K562 (cell line): ENCODE measurements around the gene PACS1. TPM values are rescaled to one million over a fixed set of nuclear protein-coding genes. Genes with fewer than 3 reads are reported as not detected.

Experiments
- ARID2 ChIP-seq: fragments of 450-650 bp; IDR thresholded peaks from 2 replicates; pipeline ENCODE4 v1.6.1; 2017; ENCODE audit warnings: antibody characterized with exemption, mild to moderate bottlenecking
- BMI1 ChIP-seq: fragments of 150-350 bp; IDR thresholded peaks from 2 replicates; pipeline ENCODE4 v1.6.1; 2014; ENCODE audit warnings: low read length
- COPS2 ChIP-seq: fragments of 450-650 bp; conservative IDR thresholded peaks from 2 replicates; pipeline ENCODE4 v1.6.1; 2016; ENCODE audit warnings: mild to moderate bottlenecking, moderate library complexity
- HCFC1 ChIP-seq: IDR thresholded peaks from 2 replicates; pipeline ENCODE4 v1.6.1; 2012; ENCODE audit warnings: low read depth, low read length, improper control_type of control experiment
- KDM5B ChIP-seq: fragments of 200-600 bp; sonication (generic); IDR thresholded peaks from 2 replicates; pipeline ENCODE4 v1.6.1; 2012; ENCODE audit warnings: low read depth, mild to moderate bottlenecking, moderate library complexity, low read length, control low read depth, inconsistent platforms; ENCODE audit not compliant: insufficient replicate concordance
- MAZ ChIP-seq, 2 experiments: fragments of 450-650 bp in 1 of 2; sonication (generic) in 1 of 2; formaldehyde crosslinking; IDR thresholded peaks in 1 of 2; conservative IDR thresholded peaks in 1 of 2; 2 replicates each; pipeline versions ENCODE4 v1.4.0 to v1.5.0; 2020; ENCODE audit warnings: mild to moderate bottlenecking in 1 of 2, missing genetic modification reagents in 1 of 2
- MYC ChIP-seq, 2 experiments: fragments of 250-450 bp in 1 of 2; sonication (Bioruptor Pico) in 1 of 2; IDR thresholded peaks; 2 replicates each; pipeline versions ENCODE4 v1.5.1 to v1.6.1; 2012 to 2021; ENCODE audit warnings: low read depth in 2 of 2, borderline replicate concordance in 1 of 2, improper control_type of control experiment in 1 of 2, low read length in 1 of 2, mild to moderate bottlenecking in 1 of 2, moderate library complexity in 1 of 2
- MYNN ChIP-seq, 2 experiments: sonication (generic); formaldehyde crosslinking in 1 of 2; IDR thresholded peaks; 2 replicates each; pipeline versions ENCODE4 v1.5.0 to v1.6.1; 2016 to 2020; ENCODE audit warnings: antibody characterized with exemption in 1 of 2, missing genetic modification reagents in 1 of 2
- PHB2 ChIP-seq: fragments of 450-650 bp; IDR thresholded peaks from 2 replicates; pipeline ENCODE4 v1.6.1; 2017; ENCODE audit warnings: low read depth
- POLR2AphosphoS2 ChIP-seq: IDR thresholded peaks from 2 replicates; pipeline ENCODE4 v1.6.1; 2012; ENCODE audit warnings: low read length, improper control_type of control experiment
- SMC3 ChIP-seq: conservative IDR thresholded peaks from 2 replicates; pipeline ENCODE4 v1.6.1; 2011; ENCODE audit warnings: low read depth, low read length, improper control_type of control experiment; ENCODE audit not compliant: insufficient read depth
- TBL1XR1 ChIP-seq, 2 experiments: IDR thresholded peaks; 2 replicates each; pipeline ENCODE4 v1.6.1; 2012; ENCODE audit warnings: improper control_type of control experiment in 2 of 2, low read length in 2 of 2, mild to moderate bottlenecking in 1 of 2
- polyA plus RNA-seq, 8 experiments: library from polyadenylated mRNA; depleted of rRNA in 4 of 8; stranded (reverse) in 5 of 8; unstranded in 3 of 8; fragments of >200 nt; fragmentation: Nextera tagmentation in 2 of 8; fragmentation: Illumina TruSeq in 1 of 8; extraction: Ambion mirVana in 2 of 8; extraction: Trizol in 1 of 8; gene quantifications; 2 replicates each; pipeline versions ENCODE4 v1.2.1 to v1.2.3, GENCODE V29; 2011 to 2014; ENCODE audit warnings: inconsistent platforms in 1 of 8, missing spikeins in 1 of 8
- total RNA-seq, 7 experiments: library from RNA; depleted of rRNA in 6 of 7; stranded (reverse); fragments of >200 nt in 6 of 7; fragmentation: Illumina TruSeq in 2 of 7; extraction: Trizol in 2 of 7; gene quantifications; 2 replicates each; pipeline versions ENCODE4 v1.2.1 to v1.2.3, GENCODE V29; 2011 to 2021; ENCODE audit warnings: low replicate concordance in 1 of 7
- TF ChIP-seq, protein P1 (sequence below): sonication (generic); formaldehyde crosslinking; IDR thresholded peaks from 2 replicates; pipeline ENCODE4 v1.8.1; 2023; ENCODE audit warnings: mild to moderate bottlenecking, missing genetic modification reagents
- TF ChIP-seq, protein P2 (sequence below): fragments of 450-650 bp; IDR thresholded peaks from 2 replicates; pipeline ENCODE4 v1.6.1; 2016; ENCODE audit warnings: low read depth, mild to moderate bottlenecking, moderate library complexity
- TF ChIP-seq, protein P3 (sequence below): sonication (generic); formaldehyde crosslinking; IDR thresholded peaks from 2 replicates; pipeline ENCODE4 v1.9.0; 2022; ENCODE audit warnings: mild to moderate bottlenecking, missing genetic modification reagents
- TF ChIP-seq, protein P4 (sequence below): fragments of 450-650 bp; IDR thresholded peaks from 2 replicates; pipeline ENCODE4 v1.7.1; 2018; ENCODE audit warnings: mild to moderate bottlenecking, low read depth; ENCODE audit not compliant: partially characterized antibody
- TF ChIP-seq, protein P5 (sequence below): IDR thresholded peaks from 2 replicates; pipeline ENCODE4 v1.6.1; 2011; ENCODE audit warnings: borderline replicate concordance, low read depth, mild to moderate bottlenecking, moderate library complexity, low read length; ENCODE audit not compliant: insufficient read depth, poor library complexity, severe bottlenecking

The PACS1 gene
- total and polyA plus RNA-seq, 9 of the 15 experiments (the other 6 are each of a cell fraction or from before 2014, with no cell fraction given) = 0.34 to 28.1 (median 8.5) TPM

DNA sequence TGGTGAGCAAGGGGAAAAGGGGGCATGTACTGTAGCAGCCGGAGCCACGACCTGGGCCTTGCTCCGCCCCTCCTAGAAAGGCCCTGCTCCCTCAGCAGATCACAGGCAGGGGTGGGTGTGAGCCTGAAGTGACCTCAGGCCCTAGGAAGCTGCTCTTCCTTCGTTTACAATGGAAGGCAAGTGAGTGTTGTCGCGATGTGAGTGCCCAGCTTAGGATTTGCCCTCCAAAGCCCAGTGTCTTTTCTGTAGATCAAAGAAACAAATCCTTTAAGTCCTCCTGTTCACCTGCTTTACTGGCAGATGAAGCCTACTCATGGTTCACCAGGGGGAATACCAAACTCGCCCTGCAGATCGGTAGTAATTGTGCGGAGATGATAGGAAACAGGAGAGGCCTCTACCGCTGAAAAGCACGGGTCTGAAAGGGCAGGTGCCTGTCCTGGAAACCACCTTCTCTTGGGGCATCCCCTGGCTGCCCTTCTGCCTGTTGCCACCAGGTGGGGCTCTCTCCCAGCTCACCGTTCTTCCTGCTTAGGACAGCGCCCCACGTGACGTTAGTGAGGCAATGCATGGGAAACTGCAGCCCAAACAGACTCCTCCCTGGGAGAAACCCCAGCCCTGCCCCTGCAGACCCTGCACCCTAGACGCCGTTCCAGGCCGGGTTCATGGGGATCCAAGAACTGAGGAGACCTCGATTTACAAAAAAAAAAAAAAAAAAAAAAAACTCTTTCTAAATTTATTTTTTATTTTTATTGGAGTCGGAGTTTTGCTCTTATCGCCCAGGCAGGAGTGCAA lies 152.5 kb downstream of the PACS1 start (continued):
- TF ChIP-seq, protein P1, sequence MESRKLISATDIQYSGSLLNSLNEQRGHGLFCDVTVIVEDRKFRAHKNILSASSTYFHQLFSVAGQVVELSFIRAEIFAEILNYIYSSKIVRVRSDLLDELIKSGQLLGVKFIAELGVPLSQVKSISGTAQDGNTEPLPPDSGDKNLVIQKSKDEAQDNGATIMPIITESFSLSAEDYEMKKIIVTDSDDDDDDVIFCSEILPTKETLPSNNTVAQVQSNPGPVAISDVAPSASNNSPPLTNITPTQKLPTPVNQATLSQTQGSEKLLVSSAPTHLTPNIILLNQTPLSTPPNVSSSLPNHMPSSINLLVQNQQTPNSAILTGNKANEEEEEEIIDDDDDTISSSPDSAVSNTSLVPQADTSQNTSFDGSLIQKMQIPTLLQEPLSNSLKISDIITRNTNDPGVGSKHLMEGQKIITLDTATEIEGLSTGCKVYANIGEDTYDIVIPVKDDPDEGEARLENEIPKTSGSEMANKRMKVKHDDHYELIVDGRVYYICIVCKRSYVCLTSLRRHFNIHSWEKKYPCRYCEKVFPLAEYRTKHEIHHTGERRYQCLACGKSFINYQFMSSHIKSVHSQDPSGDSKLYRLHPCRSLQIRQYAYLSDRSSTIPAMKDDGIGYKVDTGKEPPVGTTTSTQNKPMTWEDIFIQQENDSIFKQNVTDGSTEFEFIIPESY (CRISPR knock-in tag) = 0 out of 2 replicates have a peak, but pooled peaks have one; percentile 25
- no peak for TF ChIP-seq KDM5B
- peak; percentile 71; the same call in 1 of the 2 replicates for TF ChIP-seq MYNN (IDR thresholded peaks at IDR 0.05)
- TF ChIP-seq MYNN (CRISPR knock-in tag; IDR thresholded peaks at IDR 0.05) = no peak
- TF ChIP-seq, protein P2, sequence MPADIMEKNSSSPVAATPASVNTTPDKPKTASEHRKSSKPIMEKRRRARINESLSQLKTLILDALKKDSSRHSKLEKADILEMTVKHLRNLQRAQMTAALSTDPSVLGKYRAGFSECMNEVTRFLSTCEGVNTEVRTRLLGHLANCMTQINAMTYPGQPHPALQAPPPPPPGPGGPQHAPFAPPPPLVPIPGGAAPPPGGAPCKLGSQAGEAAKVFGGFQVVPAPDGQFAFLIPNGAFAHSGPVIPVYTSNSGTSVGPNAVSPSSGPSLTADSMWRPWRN = no peak
- peak; percentile 85 for TF ChIP-seq MYC (IDR thresholded peaks at IDR 0.05; ENCODE audit: low read depth, low read length)
- no peak for TF ChIP-seq MYC (CRISPR knock-in tag; IDR thresholded peaks at IDR 0.05; ENCODE audit: borderline replicate concordance, low read depth)
- peak; percentile 85 for TF ChIP-seq ARID2
- TF ChIP-seq, protein P3, sequence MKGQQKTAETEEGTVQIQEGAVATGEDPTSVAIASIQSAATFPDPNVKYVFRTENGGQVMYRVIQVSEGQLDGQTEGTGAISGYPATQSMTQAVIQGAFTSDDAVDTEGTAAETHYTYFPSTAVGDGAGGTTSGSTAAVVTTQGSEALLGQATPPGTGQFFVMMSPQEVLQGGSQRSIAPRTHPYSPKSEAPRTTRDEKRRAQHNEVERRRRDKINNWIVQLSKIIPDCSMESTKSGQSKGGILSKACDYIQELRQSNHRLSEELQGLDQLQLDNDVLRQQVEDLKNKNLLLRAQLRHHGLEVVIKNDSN = peak; percentile 95
- peak in 1 of 2 experiments; percentile 53; a peak in 1 of 4 replicates for TF ChIP-seq TBL1XR1 (IDR thresholded peaks at IDR 0.05; ENCODE audit: low read length in 2 of 2)
- TF ChIP-seq, protein P4, sequence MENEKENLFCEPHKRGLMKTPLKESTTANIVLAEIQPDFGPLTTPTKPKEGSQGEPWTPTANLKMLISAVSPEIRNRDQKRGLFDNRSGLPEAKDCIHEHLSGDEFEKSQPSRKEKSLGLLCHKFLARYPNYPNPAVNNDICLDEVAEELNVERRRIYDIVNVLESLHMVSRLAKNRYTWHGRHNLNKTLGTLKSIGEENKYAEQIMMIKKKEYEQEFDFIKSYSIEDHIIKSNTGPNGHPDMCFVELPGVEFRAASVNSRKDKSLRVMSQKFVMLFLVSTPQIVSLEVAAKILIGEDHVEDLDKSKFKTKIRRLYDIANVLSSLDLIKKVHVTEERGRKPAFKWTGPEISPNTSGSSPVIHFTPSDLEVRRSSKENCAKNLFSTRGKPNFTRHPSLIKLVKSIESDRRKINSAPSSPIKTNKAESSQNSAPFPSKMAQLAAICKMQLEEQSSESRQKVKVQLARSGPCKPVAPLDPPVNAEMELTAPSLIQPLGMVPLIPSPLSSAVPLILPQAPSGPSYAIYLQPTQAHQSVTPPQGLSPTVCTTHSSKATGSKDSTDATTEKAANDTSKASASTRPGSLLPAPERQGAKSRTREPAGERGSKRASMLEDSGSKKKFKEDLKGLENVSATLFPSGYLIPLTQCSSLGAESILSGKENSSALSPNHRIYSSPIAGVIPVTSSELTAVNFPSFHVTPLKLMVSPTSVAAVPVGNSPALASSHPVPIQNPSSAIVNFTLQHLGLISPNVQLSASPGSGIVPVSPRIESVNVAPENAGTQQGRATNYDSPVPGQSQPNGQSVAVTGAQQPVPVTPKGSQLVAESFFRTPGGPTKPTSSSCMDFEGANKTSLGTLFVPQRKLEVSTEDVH = peak; percentile 28
- TF ChIP-seq BMI1 = no peak
- peak; percentile 32 to 61; a peak in 2 of 4 replicates for TF ChIP-seq MAZ (CRISPR knock-in tag; conservative IDR thresholded peaks at IDR 0.05 in 1 of 2, IDR thresholded peaks at IDR 0.05 in 1 of 2)
- TF ChIP-seq POLR2AphosphoS2 = no peak
- TF ChIP-seq COPS2 = no peak
- no peak for TF ChIP-seq PHB2
- TF ChIP-seq, protein P5, sequence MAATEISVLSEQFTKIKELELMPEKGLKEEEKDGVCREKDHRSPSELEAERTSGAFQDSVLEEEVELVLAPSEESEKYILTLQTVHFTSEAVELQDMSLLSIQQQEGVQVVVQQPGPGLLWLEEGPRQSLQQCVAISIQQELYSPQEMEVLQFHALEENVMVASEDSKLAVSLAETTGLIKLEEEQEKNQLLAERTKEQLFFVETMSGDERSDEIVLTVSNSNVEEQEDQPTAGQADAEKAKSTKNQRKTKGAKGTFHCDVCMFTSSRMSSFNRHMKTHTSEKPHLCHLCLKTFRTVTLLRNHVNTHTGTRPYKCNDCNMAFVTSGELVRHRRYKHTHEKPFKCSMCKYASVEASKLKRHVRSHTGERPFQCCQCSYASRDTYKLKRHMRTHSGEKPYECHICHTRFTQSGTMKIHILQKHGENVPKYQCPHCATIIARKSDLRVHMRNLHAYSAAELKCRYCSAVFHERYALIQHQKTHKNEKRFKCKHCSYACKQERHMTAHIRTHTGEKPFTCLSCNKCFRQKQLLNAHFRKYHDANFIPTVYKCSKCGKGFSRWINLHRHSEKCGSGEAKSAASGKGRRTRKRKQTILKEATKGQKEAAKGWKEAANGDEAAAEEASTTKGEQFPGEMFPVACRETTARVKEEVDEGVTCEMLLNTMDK = peak; percentile 37
- TF ChIP-seq SMC3 = peak; percentile 99
- peak; percentile 40; the same call in 1 of the 2 replicates for TF ChIP-seq HCFC1
